ENCODE measurements around the gene MRAS.

The MRAS gene

GRCh38 chr3:138356730-138357405 is 8.5 kb downstream of the MRAS start:
- no peak for TF ChIP-seq CTCF (IDR thresholded peaks at IDR 0.05; ENCODE audit: low read depth, low read length)
- in situ Hi-C loops (cut with HindIII; ENCODE audit: low sequenced_read_pairs), result no loop called here
- DNase-seq (ENCODE audit: low read depth, low spot score), result no peak
- H3K4me3 ChIP-seq (ENCODE audit: low read depth, low read length), result no peak overlapping the region

GRCh38 chr3:138359148-138359918 is 11.0 kb downstream of the MRAS start:
- H3K4me3 ChIP-seq (ENCODE audit: low read depth, low read length), result no peak overlapping the region
- DNase-seq (ENCODE audit: low read depth, low spot score), result no peak
- in situ Hi-C loops (cut with HindIII; ENCODE audit: low sequenced_read_pairs), result no loop called here
- no peak for TF ChIP-seq CTCF (IDR thresholded peaks at IDR 0.05; ENCODE audit: low read depth, low read length)

GRCh38 chr3:138359919-138360868 is 11.8 kb downstream of the MRAS start:
- DNase-seq (ENCODE audit: low read depth, low spot score), result no peak
- no peak for TF ChIP-seq CTCF (IDR thresholded peaks at IDR 0.05; ENCODE audit: low read depth, low read length)
- in situ Hi-C loops (cut with HindIII; ENCODE audit: low sequenced_read_pairs), result no loop called here
- H3K4me3 ChIP-seq (ENCODE audit: low read depth, low read length), result no peak overlapping the region

- in situ Hi-C loops (cut with HindIII; ENCODE audit: low sequenced_read_pairs), result no loop called here
- H3K4me3 ChIP-seq (ENCODE audit: low read depth, low read length), result no peak overlapping the region
- no peak for DNase-seq (ENCODE audit: low read depth, low spot score)
- TF ChIP-seq CTCF (IDR thresholded peaks at IDR 0.05; ENCODE audit: low read depth, low read length), result no peak
Observed at GRCh38 chr3:138360869-138361525, 12.6 kb downstream of the MRAS start.

- H3K4me3 ChIP-seq (ENCODE audit: low read depth, low read length), result no peak overlapping the region
- no peak for TF ChIP-seq CTCF (IDR thresholded peaks at IDR 0.05; ENCODE audit: low read depth, low read length)
- in situ Hi-C loops (cut with HindIII; ENCODE audit: low sequenced_read_pairs), result no loop called here
- no peak for DNase-seq (ENCODE audit: low read depth, low spot score)
Observed at GRCh38 chr3:138361561-138361971, 13.2 kb downstream of the MRAS start.

GRCh38 chr3:138362538-138362937 is 14.2 kb downstream of the MRAS start:
- no peak overlapping the region for H3K4me3 ChIP-seq (ENCODE audit: low read depth, low read length)
- no peak for DNase-seq (ENCODE audit: low read depth, low spot score)
- no peak for TF ChIP-seq CTCF (IDR thresholded peaks at IDR 0.05; ENCODE audit: low read depth, low read length)
- in situ Hi-C loops (cut with HindIII; ENCODE audit: low sequenced_read_pairs), result no loop called here

Measured in astrocyte of the spinal cord (primary cell).